PC-9 (cell line): ENCODE results near the gene VKORC1. TPM values are rescaled to one million over a fixed set of nuclear protein-coding genes. Genes with fewer than 3 reads are reported as not detected.
A peak's percentile ranks its signal among the peaks of the same experiment; 100 is the strongest.

Experiments used
- BruUV-seq: library from RNA; stranded (reverse); fragments of 400-500 nt; replicated peaks from 2 replicates; lab custom pipeline; 2021; lab: Mats Ljungman, UMichigan
- CTCF ChIA-PET: fragments of 300-600 bp; sonication (Branson Sonifier 250); formaldehyde crosslinking; loops from one replicate; lab custom pipeline; 2022; ENCODE audit warnings: antibody characterized with exemption; lab: Charles Lee
- POLR2A ChIA-PET: fragments of 300-600 bp; sonication (Branson Sonifier 250); formaldehyde crosslinking; loops from one replicate; lab custom pipeline; 2022; ENCODE audit warnings: antibody characterized with exemption; ENCODE audit not compliant: unreplicated experiment; lab: Charles Lee
- DNase-seq, 2 experiments: peaks; one replicate each; pipeline versions ENCODE4 v3.0.0 to v3.0.0-alpha.2; 2015 to 2022; ENCODE audit warnings: mixed read lengths in 1 of 2
- H2AFZ ChIP-seq: fragments of 200-600 bp; sonication (generic); 2 replicates; pipeline ENCODE4 v1.8.1; 2017; ENCODE audit warnings: antibody characterized with exemption
- H3F3A ChIP-seq: fragments of 200-600 bp; sonication (generic); 2 replicates; pipeline ENCODE4 v1.8.1; 2017; ENCODE audit warnings: antibody characterized with exemption, mild to moderate bottlenecking, low read depth; ENCODE audit not compliant: insufficient read depth
- H3K27ac ChIP-seq: fragments of 200-600 bp; sonication (generic); 2 replicates; pipeline ENCODE4 v1.6.1; 2016; ENCODE audit warnings: mixed run types
- H3K27me3 ChIP-seq: fragments of 200-600 bp; sonication (generic); 2 replicates; pipeline ENCODE4 v1.6.1; 2016; ENCODE audit warnings: low read depth, mixed run types; ENCODE audit not compliant: insufficient read depth
- H3K36me3 ChIP-seq: fragments of 200-600 bp; sonication (generic); 2 replicates; pipeline ENCODE4 v1.6.1; 2016; ENCODE audit warnings: low read depth, mixed run types
- H3K4me1 ChIP-seq: fragments of 200-600 bp; sonication (generic); replicated peaks from 2 replicates; pipeline ENCODE4 v1.6.1; 2016; ENCODE audit warnings: mixed run types; ENCODE audit not compliant: insufficient read depth
- H3K4me2 ChIP-seq: fragments of 200-600 bp; sonication (generic); 2 replicates; pipeline ENCODE4 v1.6.1; 2017; ENCODE audit warnings: mixed run types
- H3K4me3 ChIP-seq: fragments of 200-600 bp; sonication (generic); 2 replicates; pipeline ENCODE4 v1.6.1; 2016; ENCODE audit warnings: mixed run types
- H3K79me2 ChIP-seq: fragments of 200-600 bp; sonication (generic); 2 replicates; pipeline ENCODE4 v1.6.1; 2017; ENCODE audit warnings: low read depth, mixed run types
- H3K9me2 ChIP-seq: fragments of 200-600 bp; sonication (generic); 2 replicates; pipeline ENCODE4 v1.8.1; 2017; ENCODE audit warnings: mild to moderate bottlenecking; ENCODE audit not compliant: insufficient read depth
- H3K9me3 ChIP-seq: fragments of 200-600 bp; sonication (generic); 2 replicates; pipeline ENCODE4 v1.8.1; 2016; ENCODE audit warnings: low read depth; ENCODE audit not compliant: insufficient read depth
- H4K20me1 ChIP-seq: fragments of 200-600 bp; sonication (generic); 2 replicates; pipeline ENCODE4 v1.8.1; 2017; ENCODE audit not compliant: insufficient read depth
- CTCF ChIP-seq: fragments of 200-600 bp; sonication (generic); conservative IDR thresholded peaks from 2 replicates; pipeline ENCODE4 v1.6.1; 2017; ENCODE audit warnings: mixed run types, antibody characterized with exemption, mild to moderate bottlenecking, moderate library complexity
- EZH2 ChIP-seq: fragments of 200-600 bp; sonication (generic); IDR thresholded peaks from 2 replicates; pipeline ENCODE4 v1.8.0; 2017; ENCODE audit warnings: antibody characterized with exemption, low read depth
- intact Hi-C: fragments of 100-400 bp; cut with micrococcal nuclease; formaldehyde crosslinking; loops from one replicate; pipeline ENCODE4 v1.10.0; 2022; ENCODE audit not compliant: unreplicated experiment
- total RNA-seq: library from RNA; stranded (reverse); gene quantifications from 2 replicates; pipeline ENCODE4 v1.2.3, GENCODE V29; 2021

Gene VKORC1
- total RNA-seq, 1 experiment from 2014 or later, result 46.0 TPM

DNA sequence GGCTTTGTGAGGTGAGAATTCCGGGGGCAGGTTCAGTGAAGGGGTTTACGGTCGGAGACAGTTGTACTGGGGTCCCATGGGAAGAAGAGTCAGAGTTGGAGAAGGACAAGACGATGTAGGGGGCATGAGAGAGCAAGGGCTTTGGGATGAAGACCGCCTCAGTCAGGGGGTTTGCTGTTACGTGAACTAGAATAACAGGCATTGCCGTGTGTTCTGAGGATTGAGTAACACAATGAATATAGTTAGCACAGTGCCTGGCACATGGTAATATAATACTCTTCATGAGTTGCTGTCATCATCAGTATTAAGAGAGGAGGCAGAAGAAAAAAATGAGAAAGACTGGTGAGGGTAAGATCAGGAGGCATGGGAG, 19.8 kb downstream of the VKORC1 start:
- intact Hi-C loops, result loop anchor here (1.0 to 2.0 kb wide), 6 partner anchors 41 to 385 kb away; partner anchors contain the start of genes ARMC5, FUS, HSD3B7 and PRSS8
- Histone ChIP-seq H3F3A (peaks cover 4% of the 10 kb centered on the region; the same call in 1 of the 2 replicates), H3K9me3 (no peaks in the 10 kb centered on the region), H3K36me3 (no peaks in the 10 kb centered on the region), H3K4me1 (peaks cover 20% of the 10 kb centered on the region), H3K79me2 (peaks cover 67% of the 10 kb centered on the region), H3K9me2 (no peaks in the 10 kb centered on the region), H3K4me2 (peak overlapping the region; percentile 95), H3K27ac (peak overlapping the region; percentile 54; the same call in 1 of the 2 replicates), H3K27me3 (no peaks in the 10 kb centered on the region), H3K4me3 (peak overlapping the region; percentile 89), H2AFZ (peak overlapping the region; percentile 89), H4K20me1 (peaks cover 13% of the 10 kb centered on the region)
- BruUV-seq, result no TSS peak
- TF ChIP-seq CTCF, result no peak
- TF ChIP-seq EZH2, result no peak
- ChIA-PET POLR2A (interaction anchor here (0.7 to 1.2 kb wide), 2 partner anchors 11 to 179 kb away, joined by 4 to 9 read pairs; partner anchors contain the start of gene CTF1), CTCF (interaction anchor here (0.6 to 1.6 kb wide), 3 partner anchors 19 to 90 kb away, joined by 3 to 21 read pairs (median 16); partner anchors contain the start of gene HSD3B7)
- no peak for DNase-seq

DNA sequence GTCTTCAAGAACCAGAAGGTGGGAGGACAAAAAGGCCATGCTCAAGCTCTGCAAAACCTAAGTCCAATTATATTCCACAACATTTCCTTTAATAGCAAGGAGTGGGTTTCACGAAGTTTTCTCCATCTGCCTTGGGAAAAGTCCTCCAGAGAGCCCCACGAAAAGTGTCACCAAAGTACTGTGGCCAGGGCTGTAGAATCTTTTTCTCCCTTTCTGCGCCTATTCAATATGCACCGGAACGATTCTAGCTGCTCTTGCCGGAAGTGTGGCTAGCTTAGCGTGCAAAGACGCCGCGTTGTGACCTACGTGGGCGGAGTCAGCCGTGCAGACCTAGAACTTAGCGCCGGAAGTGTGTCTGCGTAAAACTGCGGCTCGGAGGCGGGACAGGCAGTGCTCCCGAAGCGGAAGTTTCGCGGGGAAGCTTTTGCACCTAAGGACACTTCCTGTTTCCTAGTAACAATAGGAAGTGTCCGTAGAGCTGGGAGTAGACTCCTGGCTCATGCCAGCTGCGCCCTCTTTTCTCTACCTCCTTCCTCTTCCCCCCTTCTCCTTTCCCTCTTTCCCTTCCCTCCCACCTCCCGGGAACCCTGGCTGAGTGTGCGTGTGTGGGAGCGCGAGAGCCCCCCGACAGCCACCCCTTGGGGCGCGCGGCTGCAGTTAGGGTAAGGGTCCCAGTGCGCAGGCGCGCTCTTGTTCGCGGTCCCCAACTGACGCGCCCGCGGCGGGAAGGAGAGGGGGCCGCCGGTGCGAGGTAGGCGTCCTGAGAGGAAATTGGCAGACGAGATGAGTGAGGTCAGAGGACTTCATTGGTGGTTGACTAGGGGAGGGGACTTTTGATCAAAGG, 20.4 kb downstream of the VKORC1 start, which contains the start of the genes ZNF646 and ZNF668:
Gene ZNF646 (plus strand): TSS at position 453 of the 844 bp plus-strand sequence. CDS start 1,903 bp downstream, outside the sequence.
Gene ZNF668 (minus strand): TSS at position 271 of the 844 bp plus-strand sequence. CDS start 9,781 bp downstream, outside the sequence.
- POLR2A ChIA-PET, result interaction anchor here (0.6 to 1.7 kb wide), 11 partner anchors 28 to 1040 kb away, joined by 3 to 16 read pairs (median 5); partner anchors contain the start of genes CTF1, KAT8 and PRSS8

More for the DNA sequence above, 20.4 kb downstream of the VKORC1 start, which contains the start of the genes ZNF646 and ZNF668:
- intact Hi-C loops, result loop anchor here (1.0 to 2.0 kb wide), 7 partner anchors 41 to 385 kb away; partner anchors contain the start of genes ARMC5, FUS, HSD3B7 and PRSS8
- H3K9me3 ChIP-seq, result no peaks in the 10 kb centered on the region
- no TSS peak for BruUV-seq
- H3K4me2 ChIP-seq, result peak within 1 kb of the TSS; percentile 95
- peak within 1 kb of the TSS; percentile 93 for H2AFZ ChIP-seq
- peak within 1 kb of the TSS; percentile 89 for H3K4me3 ChIP-seq
- H3K27me3 ChIP-seq, result no peaks in the 10 kb centered on the region
- peaks cover 7% of the 10 kb centered on the region for H4K20me1 ChIP-seq
- H3K4me1 ChIP-seq, result peaks cover 20% of the 10 kb centered on the region
- DNase-seq, result peak; percentile 98 to 99
- H3K27ac ChIP-seq, result peak within 1 kb of the TSS; percentile 62
- CTCF ChIA-PET, result interaction anchor here (0.6 to 1.6 kb wide), 4 partner anchors 50 to 625 kb away, joined by 4 to 21 read pairs (median 12); partner anchors contain the start of gene HSD3B7
- peaks cover 4% of the 10 kb centered on the region; the same call in 1 of the 2 replicates for H3F3A ChIP-seq
- TF ChIP-seq EZH2, result no peak
- TF ChIP-seq CTCF, result no peak
- H3K79me2 ChIP-seq, result peaks cover 73% of the 10 kb centered on the region
- H3K36me3 ChIP-seq, result no peaks in the 10 kb centered on the region
- no peaks in the 10 kb centered on the region for H3K9me2 ChIP-seq
